NOMO-1 (cell line): Measurements from ENCODE around the gene CXCL9.
"Not testable (repeated sequence)": the region's sequence is repeated elsewhere in the genome, so short reads cannot be mapped to it uniquely, and the experiment has no call there.

Experiments
- DNase-seq, 2 experiments: peaks; one replicate each; lab custom pipeline; 2025; ENCODE audit not compliant: unreplicated experiment in 2 of 2; lab: John Stamatoyannopoulos, UW

CXCL9 gene

DNA sequence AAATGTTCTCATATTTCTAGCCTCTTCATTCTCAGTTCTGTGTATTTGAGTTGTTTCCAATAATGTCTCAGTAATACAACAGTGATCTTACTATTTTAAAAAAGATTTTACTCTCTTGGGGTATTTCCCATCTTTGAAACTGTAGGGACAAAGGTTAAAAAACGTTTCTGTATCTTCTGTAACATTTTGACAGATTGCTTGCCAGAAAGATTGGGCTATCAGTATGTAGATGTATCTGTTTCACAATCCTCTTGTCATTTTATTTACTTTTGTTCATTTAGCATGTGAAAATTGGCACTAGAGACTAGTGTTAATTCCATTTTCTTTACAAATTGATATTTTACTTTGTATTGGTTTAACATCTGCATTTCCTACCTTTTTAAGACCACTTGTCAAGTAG is 6.2 kb upstream of the CXCL9 start:
- DNase-seq: no peak

DNA sequence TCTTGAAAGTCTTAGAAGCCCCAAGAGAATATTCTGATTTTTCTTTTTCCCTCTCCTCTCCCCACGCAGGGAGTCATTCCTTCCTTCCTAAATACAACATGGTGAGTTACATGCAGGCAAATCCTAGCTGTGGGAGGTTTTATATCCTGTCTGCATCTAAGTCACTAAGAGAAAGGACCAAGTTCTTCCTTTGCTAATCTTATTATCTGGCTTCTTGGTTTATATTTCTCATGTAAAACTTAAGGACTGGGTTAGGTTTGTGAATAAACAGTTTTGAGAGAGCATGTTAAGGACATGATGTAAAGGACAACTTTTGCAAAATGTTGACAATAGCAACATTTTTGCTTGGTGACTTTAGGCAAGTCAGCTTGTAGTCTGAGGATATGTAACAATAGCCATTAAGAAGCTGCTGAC is 5.1 kb upstream of the CXCL9 start:
- no peak for DNase-seq

DNA sequence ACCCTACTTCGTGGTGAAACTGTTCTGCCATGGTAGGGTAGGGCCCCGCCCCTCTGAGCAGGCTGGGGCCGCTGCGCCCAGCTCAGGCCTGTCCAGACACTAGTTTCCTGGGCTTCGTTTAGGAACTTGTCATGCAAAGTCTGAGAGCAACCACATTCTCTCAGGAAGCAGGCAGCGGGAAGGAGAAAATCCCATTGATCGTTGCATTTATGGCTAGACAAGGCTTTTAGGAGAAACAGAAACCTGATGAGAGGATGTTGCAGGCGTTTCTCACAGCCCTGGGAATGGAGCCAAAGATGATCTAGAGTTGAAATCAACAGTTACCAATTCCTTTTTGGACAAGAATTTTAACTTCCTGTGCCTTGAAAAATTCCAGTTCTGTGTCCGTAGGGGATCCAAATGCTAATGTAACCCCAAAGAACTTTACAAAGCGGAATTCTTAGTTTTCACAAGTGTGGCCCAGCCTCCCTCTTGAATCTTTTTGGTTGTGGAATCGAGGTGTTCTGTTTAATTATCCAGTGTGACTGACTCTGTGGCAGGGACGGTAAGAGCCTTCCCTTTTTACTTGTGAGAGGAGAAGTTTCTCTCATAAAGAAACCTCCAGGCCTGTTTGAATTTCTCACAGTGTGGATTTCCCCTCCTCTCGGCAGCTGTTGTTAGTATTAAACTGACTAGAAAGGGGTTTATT is 4.5 kb upstream of the CXCL9 start:
- DNase-seq: peak in 1 of 2 experiments; percentile 52

DNA sequence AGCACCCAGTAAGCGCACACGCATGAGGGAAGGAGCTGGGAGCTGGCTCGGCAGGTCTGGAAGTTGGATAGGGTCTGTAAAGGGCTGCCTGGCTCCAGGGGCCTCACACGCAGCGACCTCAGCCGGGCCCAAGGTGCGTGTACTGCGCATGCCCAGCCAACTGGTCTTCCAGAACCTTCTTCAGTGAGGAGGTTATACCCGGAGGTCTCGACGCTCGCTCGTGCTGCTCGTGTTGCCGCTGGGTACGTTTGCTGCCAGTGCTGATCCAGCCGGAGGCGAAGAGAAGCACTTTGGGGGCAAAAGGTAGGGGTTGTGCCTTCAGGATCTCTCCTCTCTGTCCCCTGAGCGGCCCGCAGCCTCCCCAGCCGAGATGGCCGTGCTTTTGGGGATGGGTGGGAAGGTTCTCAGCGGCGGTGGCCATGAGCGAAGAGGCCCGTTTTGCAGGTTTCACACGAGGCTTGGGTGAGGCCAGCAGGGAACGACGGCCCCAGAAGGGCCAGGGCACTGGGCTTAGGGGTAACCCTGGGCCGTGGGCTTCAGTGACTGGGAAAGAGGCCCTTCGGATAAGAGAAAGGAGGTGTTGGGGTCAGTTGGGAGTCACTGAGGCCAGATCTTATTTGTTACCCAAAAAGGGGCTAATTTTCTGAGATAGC is 3.8 kb upstream of the CXCL9 start:
- DNase-seq: no peak

DNA sequence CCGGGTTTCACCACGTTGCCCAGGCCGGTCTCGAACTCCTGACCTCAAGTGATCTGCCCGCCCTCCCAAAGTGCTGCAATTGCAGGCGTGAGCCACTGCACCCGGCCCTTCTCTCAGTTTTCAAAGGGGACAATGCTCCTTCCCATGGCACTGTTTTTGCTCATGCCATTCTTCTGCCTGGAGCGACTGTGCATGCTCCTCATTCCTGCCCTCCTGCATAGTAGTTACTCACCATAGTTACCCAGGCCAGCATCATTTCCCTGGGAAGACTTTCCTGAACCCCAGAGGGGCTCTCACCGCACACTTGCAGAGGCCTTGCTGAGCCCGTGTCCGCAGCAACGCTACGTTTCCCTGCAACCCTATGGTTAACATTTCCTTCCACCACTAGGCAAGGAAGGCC is 3.3 kb upstream of the CXCL9 start:
- DNase-seq: no peak

DNA sequence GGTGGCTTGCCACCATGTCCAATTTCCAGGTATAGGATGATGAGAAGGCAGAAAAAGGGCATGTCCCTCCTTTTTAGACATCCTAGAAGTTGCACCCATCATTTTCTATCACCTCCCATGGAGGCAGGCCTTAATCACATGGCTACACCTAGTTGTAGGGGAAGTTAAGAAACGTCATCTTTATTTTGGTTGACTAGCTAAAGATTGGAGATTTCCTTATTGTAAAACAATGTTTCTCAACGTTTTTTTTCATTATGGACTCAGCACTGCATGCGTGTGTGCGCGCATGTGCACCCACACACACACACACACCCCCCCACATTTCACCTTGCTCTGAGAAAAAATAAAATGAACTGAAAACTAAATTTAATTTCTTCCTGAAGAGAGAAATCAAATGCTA is 2.0 kb upstream of the CXCL9 start:
- DNase-seq: no peak

DNA sequence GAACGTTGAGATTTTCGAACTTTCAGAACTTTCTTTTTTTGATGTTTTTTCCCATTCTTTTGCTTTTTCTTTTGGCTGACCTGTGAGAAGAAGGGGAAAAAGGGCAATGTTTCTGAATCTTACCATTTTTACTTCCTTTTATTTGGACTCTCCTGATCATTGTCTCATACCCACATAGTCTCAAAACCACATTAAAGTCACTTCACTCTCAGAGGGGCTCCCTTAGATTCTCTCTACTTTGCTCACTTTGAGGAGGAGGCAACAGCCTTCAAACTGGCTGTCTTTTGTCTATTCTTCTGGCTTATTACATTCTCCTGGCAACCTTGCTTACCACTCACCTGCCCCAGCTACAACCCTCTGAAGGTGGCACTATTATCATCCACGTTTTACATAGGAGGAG is 3.7 kb downstream of the CXCL9 start:
- DNase-seq: no peak

DNA sequence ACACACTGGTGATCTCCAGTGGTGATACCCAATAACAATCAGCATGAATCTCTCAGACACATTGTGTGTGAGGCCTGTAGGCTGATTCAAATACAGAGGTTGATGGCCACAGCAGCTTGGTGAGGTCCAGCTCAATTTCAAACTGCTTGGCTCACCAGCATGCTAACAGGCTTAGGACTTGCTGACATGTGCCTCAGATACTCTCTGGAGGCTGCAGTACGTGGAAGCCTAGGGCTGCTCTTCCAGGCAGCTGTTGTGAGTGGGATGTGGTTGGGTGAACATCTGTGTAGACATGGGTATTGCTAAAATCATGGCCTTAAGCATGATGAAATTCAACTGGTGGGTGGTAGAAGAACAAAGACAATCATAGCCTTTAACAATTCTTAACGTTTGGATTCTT is 4.3 kb downstream of the CXCL9 start:
- peak in 1 of 2 experiments; percentile 23 for DNase-seq

DNA sequence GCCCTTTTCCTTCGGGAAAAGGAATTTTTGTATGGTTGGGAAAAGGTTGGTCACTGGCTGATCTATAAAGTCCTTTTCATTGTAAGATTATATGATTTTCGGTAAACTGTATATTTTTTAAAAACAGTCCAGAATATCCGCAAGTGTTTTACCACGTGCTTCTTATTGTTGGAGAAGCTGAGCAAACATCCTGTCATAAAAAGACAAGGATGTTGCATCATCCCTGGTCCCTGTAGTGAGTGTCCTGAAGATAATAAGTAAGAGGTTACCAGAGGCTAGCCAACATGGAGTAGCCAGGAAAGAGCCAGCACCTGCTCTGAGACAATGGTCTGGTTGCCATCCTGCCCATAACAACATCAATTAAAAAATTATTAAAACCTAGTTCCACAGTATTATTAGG is 5.1 kb downstream of the CXCL9 start:
- peak in 1 of 2 experiments; percentile 75 for DNase-seq

DNA sequence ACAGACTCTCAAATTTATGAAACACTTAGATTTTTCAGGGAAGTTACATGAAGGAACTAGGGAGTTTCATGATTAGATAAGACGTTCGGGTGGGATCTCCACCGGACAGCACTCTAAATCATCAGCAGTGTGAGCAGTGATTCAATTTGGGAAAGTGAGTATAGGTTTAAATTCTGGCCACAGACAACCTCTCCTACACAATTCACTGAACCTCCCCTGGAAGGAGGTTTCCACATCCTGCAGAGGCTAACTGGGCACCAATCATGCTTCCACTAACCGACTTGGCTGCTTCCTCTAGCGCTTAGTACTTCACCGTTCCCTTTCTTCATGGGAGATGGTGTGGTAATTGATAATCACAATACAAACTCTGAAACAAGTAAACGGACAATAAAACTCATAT is 5.6 kb downstream of the CXCL9 start:
- peak; percentile 71 to 72 for DNase-seq

DNA sequence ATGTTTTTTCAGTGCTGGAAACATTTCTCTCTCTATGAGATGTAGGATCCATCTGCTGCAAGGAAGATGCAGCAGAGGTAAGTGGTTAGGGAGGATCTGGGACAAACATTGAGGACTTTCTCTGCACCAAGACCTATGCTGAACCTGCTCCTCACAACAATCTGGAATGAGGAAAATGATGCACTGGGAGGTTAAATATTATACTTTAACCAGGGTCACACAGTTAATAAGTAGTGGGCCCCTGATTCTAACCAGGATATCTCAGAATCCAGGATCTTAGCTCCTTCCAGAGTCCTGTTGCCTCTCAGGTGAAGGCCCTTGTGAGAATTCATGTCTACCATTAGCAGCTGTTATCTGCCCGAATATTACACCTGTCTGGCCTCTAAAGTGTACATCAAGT is 7.0 kb downstream of the CXCL9 start:
- no peak for DNase-seq

DNA sequence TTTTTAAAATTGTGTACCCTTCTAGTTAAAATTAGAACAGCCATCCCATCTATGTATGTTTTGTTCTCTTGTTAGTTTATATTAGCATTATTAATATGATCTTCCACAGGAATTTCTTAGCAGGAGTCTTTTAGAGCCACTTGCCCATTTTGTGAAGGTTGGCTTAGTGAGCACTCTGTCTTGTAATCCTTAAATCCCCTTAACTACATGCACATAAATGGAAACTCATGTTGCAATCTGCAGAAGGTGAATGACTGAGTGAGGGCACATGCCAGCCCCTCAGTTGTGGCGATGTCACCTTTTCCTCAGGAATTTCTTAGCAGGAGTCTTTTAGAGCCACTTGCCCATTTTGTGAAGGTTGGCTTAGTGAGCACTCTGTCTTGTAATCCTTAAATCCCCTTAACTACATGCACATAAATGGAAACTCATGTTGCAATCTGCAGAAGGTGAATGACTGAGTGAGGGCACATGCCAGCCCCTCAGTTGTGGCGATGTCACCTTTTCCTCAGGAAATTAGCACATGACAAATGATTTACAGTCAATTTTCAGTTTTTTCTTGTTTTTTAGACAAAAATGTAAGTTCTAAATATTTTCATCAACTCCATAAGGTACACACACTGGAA is 8.7 kb downstream of the CXCL9 start:
- DNase-seq: not testable (repeated sequence)

DNA sequence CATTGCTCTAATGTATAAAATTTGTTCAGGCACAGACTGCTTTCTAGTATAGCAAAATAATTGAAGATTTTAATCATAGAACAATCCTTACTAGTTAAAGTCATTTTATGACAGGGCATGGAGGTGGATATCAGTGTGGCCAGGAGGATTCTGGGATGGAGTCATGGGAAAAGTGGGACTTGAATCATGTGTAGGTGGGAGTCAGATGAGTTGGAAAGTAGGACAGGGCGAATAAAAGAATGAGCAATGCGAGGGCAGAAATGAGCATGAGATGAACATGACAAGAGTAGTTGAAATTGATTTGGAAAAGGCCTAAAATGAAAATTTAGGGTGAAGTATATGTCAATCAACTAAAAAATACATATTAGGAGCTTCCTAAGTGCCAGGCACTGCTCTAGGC is 9.4 kb downstream of the CXCL9 start:
- DNase-seq: no peak

DNA sequence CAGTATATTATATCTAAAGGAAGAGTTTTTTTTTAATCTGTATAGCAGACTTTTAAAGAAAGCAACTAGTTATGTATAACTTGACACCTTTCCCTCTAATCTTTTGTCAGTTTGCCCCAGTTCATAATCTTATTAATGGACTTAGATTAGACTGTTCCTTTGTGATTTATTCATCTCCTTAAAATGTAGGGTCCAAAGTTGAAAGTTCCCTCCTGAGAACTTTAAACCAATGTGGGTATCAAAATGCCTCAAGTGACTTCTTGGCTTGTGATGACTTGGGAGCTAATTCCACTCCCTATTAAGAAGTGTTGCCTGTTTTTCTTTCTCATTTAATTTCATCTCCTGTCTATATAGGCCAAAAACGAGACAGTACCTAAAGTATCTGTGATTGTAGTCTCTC is 10.2 kb downstream of the CXCL9 start:
- no peak for DNase-seq

DNA sequence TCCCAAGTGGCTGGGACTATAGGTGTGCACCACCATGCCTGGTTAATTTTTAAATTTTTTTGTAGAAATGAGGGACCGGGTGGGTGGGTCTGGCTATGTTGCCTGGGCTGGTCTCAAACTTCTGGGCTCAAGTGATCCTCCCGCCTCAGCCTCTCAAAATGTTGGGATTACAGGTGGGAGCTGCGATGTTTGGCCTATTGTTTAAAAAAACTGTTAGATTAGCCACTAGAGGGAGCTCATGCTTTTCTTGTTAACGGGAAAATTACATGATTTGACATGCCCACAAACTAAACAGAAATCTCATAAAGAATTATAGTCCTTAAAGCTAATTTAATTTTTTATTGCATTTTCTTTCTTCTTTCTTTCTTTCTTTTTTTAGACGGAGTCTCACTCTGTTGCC is 11.6 kb downstream of the CXCL9 start:
- DNase-seq: peak in 1 of 2 experiments; percentile 63

DNA sequence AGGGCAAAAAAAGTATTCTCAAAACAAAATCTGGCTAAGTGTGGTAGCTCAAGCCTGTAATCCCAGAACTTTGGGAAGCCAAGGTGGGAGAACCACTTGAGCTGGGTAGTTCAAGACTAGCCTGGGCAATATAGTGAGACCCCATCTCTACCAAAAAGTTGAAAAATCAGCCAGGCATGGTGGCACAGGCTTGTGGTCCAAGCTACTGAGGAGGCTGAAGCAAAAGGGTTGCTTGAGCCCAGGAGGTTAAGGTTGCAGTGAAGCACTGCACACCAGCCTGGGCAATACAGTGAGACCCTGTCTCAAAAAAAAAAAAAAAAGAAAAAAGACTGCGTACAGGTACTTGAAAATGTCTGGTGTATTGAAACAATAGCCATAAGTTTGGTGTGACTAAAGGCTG is 14.8 kb downstream of the CXCL9 start:
- no peak for DNase-seq

DNA sequence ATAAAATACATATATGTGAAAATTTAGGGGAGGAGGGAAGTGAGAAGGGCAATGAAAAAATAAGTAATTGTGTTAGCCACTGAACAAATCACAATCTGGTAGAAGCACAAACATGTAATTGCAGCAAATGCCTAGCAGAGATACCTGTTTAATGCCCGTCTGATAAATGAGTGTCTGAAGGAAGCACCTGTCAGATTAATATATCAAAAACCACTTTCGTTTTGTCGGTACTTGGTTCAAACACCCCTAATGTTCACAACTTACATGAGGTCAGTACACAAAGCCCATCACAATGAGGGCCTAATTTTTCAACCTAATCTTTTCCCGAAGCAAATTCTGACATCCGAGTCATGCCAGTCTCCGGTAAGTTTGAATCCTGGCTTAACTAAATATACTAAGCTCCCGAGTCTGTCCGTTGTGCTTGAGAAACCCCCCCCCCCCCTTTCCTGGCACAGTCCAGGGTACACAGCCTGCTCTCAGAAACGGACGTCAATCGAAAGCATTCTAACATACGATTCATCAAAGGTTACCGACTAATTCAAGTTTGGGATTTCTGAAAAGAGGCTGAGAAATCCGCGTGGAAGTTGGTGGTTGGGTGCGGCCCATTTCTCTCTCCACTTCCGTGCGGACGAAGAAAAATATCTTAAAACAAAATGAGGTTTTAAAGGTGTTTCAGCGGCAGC is 17.3 kb downstream of the CXCL9 start:
- DNase-seq: no peak

DNA sequence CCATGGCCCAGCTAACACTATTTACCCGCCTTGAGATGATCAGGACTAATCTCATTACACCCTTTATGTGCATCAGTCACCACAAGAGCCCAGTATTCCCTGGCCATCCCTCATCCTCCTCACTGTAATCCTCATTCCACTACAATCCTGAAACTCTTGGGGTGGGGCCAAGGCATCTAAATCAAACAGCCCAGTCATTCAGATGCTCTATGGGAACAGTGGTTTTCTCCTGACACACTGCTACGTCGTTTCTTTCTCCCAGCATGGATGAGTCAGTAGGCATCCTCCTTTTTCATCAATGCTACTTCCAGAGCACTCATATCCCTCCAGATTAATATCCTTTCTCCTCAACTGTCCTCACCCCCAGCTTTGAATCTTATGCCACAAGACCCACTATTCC is 22.2 kb downstream of the CXCL9 start:
- DNase-seq: no peak

DNA sequence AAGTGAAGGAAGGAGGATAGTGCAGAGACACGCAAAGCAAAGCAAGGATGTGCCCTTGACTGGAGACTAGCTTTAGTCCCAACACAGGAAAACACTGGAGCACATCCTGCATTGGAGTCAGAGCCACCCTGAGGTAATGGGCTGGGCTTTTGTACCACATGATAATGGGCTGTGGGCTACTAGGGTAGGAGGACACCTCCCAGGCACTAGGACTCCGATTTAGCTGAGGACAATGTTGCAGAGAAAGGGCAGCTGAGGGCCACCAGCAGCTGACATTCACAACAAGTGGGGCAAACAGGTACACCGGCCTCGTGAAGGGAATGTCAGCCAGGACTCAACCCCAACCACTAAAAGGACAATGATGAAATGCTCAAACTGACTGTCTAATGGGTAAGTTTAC is 26.7 kb downstream of the CXCL9 start:
- DNase-seq: no peak

DNA sequence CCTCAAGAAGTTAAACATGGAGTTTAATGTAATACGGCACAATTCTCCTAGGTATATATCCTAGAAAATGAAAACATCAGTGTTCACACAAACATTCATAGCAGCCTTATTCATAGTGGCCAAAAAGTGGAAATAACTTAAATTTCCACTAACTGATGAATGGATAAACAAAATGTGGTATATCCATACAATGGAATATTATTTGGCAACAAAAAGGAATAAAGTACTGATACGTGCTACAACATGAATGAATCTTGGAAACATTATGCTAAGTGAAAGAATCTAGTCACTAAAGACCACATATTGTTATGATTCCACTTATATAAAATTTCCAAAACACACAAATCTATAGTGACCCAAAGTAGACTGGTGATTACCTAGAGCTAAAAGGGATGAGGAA is 31.1 kb downstream of the CXCL9 start:
- DNase-seq: no peak

DNA sequence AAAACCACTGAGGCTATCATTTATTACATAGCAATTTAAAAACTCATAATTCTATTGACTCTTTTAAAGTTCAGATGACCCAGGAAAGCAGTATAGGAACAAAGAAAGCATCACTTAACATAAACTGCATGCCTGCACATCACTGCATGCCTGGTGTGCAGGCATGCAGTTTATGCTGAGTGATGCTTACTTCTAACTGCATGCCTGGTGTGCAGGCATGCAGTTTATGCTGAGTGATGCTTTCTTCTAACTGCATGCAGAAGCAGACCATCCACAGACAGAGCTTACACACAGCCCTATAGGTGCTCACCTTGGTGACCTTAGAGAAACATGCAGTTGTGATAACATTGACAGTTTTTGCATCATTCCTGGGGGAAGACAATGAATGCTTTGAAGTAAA is 33.5 kb downstream of the CXCL9 start:
- no peak for DNase-seq

DNA sequence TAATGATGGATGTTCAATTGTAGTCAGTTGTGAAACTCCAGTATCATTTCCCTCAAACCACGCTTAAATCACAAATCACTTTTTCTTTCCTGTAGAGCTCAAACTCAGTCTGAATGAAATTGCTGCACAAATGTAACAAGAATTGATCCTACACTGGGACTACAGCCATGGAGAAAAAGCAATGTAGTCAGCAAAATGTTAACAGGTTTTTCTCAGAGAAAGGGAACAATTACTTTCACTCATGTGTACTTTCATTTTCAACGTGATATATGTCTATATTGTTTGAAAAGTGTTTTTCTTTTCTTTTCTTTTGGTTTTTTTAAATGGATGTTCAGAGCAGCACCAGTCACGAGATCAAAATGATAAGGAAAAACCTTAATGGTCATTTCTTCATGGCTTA is 39.2 kb downstream of the CXCL9 start:
- no peak for DNase-seq
